GM18499 (cell line): Measurements from ENCODE around the gene RIN2.
"Not testable (repeated sequence)": the region's sequence is repeated elsewhere in the genome, so short reads cannot be mapped to it uniquely, and the experiment has no call there.

Source experiments
- ATAC-seq: cut with Tn5 transposase; IDR thresholded peaks from one replicate; pipeline ENCODE4 v1.9.1; 2021; ENCODE audit warnings: moderate number of reproducible peaks; ENCODE audit not compliant: insufficient read depth, unreplicated experiment

Gene RIN2

DNA sequence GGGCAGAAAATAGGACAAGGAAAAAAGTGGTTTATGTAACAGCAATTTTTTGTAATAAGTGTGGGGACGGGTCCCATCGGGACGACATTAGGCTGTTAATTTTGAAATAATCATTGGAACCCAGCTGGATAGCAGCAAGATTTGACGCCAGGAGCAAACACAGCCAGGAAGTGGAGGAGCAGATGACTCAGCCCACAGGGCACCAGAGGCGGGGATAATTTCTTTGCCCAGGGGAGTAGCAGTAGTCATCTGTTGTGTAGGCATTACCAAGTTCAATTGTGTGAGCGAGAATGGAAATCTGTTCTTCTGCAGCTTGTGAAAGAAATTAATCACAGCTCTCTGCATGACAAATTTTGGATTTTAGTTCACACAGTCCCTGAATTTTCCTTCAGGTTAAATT, 22.6 kb upstream of the RIN2 start:
- no peak for ATAC-seq

DNA sequence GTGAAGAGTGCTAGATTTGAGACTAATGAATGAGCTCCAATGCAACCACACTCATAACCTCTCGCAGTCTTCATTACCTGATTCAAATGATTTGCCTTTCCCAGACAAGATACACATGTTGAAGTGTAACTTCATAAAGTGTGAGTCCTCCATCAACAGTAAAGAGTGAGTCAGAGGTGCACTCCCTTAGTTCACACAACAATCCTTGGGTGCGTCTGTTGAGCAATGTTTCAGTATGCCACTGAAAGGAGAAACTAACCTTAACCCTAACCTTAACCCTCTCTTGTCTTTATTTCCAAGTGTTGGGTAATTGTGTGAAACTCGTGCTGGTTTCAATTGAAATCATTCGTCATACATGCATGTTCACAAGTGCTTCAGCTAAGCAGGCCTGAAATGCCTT, 21.0 kb upstream of the RIN2 start:
- ATAC-seq: no peak

DNA sequence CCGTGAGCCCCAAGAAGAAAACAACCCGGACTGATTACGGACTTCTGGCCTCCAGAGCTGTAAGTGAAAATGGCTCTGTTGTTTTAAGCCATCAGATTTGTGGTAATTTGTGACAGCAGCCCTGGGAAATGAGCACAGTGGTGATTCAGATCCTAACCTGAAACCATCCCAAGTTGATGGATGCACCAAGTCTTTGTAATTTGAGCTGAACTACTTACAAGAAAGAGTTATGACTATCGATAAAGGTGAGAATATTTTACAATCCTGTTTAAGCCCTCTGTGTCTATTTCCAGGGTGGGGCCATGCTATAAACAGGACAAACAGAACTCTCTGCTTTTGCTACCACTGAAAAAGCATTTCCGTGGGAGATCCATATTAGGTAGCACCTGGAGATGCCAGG, 19.1 kb upstream of the RIN2 start:
- no peak for ATAC-seq

DNA sequence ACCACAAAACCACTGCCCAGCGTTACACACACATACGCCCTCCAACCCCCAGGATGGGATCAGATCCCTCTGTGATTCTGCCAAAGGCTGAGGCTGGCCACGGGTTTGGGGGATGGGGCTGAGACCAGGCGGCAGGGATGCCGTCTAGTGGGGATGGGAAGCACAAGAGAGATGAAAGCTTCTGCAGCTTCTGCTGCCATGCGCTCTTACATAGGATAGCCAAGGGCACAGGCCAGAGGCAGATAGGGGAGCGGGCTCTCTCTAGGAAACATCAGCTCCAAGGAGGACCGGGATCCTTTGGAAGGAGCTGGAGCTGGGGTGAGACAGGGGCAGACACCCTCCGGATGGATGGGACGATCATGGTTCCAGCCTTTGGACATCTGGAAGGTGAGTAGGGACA, 18.7 kb upstream of the RIN2 start:
- no peak for ATAC-seq

DNA sequence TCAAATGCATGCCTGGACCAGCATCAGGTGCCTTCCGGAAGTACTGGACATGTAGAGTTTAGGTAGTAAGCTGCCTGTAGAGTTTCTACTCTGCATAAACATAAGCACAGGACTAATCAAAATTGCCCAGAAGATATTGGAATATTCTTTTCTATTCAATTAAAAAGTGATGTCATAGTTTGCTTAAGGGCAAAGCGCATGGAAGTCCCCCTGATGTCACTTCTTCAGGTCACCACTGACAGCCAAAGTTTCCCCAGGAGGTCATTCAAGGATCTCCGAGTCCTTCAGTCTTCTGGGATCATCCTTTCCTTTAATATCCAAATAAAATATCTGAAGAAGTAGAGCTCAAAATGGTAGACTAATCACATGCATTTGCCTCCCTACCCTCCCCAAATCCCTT, 17.5 kb upstream of the RIN2 start:
- no peak for ATAC-seq

DNA sequence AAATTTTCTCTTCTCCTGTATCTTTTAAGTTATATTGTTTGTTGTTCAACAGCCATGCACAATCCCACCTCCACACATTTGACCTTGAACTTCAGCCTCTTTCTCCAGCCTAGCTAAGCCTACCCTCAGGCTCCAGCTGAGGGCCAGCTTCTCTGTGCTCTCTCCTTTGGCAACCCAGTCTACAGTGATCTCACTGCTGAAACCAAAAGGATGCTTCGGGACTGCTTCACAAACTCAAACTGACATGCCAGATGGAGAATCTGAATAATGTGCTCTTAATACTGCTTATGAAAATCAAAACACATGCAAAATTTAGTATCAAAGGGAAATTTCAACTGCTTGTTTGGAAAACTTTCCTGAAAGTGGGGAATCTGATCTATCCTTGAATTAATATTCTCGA, 16.1 kb upstream of the RIN2 start:
- no peak for ATAC-seq

DNA sequence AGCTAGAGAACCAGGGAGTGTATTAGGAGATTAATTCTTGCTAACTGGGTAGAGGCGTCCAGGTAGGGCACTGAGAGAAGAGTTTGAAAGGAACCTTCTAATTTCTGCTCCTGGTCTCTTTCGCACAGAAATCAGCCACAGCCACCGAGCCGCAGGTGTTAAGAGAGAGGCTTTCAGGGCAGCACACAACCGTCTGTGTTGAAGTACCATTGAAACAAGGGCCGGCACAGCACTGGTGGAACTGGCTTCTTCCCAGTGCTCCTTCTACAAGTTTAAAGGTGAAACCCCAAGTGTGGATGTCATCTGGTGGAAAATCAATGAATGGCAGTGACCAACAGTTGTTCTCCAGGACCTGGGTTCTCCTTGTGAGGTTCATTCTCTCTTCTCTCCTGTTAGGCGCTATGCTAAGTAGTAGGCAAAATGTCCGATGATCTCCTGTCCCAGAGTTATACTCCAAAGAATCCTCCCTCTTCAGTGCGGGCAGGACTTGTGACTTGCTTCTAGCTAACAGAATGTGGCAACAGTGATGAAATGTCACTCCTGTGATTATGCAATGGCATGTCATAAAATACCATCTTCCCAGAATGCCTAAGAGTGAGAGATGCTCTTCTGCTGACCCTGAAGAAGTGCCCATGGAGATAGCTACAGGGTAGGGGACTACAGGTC, 15.0 kb upstream of the RIN2 start:
- no peak for ATAC-seq

DNA sequence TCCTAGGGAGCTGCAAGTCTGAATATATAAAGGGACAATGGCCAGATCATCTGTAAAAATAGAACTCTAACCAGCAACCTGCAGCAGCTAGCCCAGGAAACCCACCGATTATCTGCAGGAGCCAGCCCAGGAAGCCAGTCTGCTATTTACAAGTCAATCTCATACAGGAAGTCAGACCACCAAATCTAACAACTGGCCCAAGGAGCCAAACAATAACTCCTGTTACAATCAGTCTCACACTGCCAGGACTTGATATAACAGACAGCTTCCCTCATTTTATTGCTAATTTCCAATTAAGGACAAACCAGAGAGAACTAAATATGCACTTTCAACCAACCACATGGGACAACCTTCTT, 14.4 kb upstream of the RIN2 start:
- ATAC-seq: no peak

DNA sequence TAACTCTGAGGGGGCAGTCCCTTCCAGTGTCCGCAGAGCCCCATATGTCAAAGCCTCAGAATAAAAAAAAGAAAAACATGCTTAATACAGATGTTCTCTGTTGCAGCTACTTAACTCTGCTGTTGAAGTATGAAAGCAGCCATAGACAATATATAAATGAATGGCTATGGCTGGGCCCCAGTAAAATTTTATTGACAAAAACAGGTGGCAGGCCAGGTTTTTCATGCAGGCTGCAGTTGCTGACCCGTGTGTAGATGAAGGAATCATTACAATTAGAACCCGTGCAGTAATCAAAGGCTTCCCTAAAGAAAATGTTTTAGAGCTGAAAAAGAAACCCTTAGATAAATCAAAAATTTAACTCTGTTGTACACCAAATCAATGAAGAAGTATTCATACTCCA, 13.0 kb upstream of the RIN2 start:
- ATAC-seq: no peak

DNA sequence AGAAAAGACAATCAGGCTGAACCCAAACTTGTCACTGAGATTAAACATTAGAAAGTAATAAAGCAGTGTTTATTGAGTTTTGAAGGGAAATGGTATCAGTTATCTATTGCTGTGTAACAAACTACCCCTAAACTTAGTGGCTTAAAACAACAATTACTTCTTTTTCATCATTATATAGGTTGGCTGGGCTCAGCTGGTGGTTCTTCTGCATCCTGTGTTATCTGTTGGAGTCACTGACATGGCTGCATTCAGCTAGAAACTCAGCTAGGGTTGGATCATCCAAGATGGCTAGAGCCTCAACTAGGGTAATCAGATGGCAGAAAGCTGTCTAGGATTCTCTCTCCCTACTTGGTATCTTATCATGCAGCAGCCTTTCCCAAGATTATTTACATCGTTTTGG, 12.5 kb upstream of the RIN2 start:
- no peak for ATAC-seq

DNA sequence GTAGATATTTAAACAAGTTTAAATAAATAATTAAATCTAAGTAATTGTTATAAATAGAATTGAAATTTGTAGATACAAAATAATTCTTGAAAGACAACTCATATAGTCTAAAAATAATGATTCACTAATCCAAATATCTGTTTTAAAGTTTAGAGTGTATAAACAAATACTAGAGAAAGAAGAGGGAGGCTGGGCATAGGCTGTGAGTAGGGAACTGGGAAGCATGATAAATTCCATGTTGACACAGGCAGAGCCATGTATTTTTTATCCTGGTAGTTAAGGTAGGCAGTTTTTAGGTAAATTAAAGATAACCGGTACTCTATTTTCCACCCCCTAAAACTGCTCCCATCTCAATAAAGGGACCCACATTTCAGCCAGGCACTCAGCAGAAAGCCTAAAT, 11.7 kb upstream of the RIN2 start:
- ATAC-seq: no peak

DNA sequence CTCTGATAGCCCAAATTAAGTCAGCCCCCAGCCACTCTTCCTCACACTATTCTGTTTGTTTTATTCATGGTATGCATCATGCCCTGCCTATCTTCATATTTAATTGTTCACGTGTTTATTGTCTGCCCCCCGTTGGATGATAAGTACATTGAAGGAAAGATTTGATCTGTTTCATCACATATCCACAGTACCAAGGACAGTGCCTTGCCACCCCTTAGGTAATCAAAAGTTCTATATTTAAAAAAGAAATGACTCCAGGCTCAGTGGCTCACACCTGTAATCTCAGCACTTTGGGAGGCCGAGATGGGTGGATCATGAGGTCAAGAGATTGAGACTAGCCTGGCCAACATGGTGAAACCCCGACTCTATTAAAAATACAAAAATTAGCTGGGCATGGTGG, 10.2 kb upstream of the RIN2 start:
- ATAC-seq: no peak

DNA sequence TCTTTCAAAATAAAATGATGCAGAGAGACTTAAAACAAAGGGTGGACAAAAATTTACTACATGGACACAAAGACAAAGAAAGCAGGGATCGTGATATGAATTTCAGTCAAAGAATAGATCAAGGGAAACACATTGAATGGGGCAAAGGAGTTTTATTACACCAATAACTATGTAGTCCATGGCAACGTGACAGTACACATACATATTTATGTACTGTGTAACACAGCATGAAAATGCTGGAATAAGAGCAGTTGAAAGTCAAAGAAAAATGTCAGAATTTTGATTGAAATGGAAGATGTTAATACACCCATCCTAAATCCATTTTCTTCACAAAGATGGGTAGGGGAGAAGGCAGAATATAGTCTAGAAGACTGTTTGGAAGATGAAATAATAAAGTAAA, 9.4 kb upstream of the RIN2 start:
- no peak for ATAC-seq

DNA sequence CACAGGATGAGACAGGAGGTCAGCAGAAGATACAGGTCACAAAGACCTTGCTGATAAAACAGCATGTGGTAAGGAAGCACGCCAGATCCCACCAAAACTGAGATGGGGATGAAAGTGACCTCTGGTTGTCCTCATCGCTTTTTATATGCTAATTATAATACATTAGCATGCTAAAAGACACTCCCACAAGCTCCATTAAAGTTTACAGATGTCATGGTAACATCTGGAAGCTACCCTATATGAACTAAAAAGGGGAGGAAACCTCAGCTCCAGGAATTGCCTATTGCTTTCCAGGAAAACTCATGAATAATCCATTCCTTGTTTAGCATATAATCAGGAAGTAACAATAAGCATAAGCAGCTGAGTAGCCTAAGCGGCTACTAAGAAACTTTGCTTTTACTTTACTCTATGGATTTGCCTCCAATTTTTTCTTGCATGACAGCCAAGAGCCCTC, 8.4 kb upstream of the RIN2 start:
- no peak for ATAC-seq

DNA sequence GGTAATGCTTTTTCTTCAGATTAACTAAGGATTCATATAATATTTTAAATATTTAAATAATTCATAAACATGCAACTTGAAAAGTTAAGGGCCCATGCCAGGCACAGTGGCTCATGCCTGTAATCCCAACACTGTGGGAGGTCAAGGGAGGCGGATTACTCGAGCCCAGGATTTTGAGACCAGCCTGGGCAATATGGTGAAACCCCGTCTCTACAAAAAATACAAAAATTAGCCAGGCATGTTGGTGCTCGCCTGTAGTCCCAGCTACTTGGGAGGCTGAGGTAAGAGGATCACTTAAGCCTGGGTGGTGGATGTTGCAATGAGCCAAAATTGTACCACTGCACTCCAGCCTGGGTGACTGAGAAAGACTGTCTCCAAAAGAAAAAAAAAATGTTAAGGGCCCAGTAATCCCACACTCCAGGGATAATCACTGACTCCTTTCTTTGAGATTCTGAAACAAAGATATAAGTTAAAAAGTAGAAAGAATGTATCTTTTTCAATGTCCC, 7.9 kb upstream of the RIN2 start:
- no peak for ATAC-seq

DNA sequence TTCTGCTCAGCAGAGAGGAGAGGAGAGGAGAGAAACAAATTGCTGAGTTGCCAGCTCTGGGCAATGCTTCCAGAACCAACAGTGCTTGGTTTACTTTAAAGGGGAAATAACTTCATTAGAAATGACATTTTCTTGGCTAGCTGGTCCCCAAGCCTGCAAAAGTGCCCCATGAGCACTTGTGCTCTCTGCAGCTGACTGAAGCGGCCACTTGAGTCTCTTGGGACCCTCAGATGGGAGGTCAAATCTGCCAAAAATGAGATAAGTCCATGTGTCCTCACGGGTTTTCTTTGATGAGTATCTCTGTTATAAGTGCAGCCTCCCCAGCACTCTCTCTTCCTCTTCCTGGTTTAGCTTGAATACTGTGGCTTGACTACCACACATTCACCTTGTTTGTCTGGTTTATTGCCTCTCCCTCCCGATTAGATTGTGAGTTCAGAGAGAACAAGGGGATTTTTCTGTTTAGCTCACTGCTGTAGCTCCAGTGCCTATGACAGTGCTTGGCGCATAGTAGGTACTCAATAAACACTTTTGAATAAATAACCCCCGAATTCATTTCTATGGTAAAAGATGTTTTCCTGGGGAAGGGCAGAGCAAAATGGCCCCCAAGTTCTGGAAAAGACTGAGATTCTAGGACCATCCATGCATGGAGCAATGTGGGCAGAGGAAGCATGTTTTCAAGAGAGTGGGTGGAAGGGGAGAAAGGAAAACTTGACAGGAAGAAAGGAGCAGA, 7.0 kb upstream of the RIN2 start:
- no peak for ATAC-seq

DNA sequence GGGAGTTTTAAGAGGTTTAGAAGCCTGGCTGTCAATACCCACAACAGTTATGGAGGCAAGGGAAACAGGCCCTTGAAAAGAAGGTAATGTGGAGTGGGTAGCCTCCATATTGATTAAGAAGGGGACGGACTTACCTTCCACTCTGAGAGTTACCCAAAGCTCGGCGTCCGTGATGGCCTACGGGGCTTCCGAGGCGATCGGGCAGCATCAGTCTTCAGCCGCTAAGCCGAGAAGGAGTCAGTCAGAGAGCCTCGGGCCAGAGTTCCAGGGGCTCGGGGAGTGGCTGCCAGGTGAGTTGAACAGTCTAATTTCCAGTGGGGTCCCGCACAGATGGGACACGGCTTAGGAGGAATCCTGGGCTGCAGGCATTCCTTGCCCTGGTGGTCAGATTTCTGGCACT, 3.9 kb upstream of the RIN2 start:
- ATAC-seq: not testable (repeated sequence)

DNA sequence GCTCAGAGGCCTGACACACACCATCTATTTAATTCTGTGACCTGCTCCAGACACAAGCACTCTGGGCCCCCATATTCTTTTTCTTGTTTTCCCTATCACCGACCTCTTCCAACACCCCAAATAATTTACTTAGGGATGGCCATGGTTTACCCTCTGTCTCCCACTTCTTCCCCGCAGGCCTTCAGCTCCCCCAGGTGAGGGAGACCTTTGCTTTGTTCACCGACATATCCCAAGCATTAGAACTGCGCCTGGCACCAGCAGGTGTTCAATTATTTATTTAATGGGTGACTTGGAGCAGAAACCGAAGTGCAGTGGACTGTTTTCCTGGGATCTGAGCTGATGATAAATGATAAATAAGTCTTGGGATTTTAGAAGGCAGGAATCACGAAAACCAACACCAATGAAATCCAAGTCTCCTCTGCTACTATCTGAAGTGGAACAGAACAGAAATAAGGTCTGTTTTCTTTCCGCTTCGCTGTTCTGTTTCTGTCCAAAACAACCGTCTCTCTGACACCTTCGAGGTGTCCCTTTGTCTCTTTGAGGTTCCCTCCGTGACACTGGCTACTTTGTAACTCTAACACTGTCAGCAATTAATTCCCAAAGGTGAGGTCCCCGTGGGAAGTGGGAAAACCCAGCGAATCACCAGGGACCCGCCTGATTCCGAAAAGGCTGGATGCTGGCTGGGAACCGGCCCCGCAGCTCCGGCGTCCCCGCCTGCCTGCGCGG, 1.1 kb upstream of the RIN2 start:
- ATAC-seq: no peak

DNA sequence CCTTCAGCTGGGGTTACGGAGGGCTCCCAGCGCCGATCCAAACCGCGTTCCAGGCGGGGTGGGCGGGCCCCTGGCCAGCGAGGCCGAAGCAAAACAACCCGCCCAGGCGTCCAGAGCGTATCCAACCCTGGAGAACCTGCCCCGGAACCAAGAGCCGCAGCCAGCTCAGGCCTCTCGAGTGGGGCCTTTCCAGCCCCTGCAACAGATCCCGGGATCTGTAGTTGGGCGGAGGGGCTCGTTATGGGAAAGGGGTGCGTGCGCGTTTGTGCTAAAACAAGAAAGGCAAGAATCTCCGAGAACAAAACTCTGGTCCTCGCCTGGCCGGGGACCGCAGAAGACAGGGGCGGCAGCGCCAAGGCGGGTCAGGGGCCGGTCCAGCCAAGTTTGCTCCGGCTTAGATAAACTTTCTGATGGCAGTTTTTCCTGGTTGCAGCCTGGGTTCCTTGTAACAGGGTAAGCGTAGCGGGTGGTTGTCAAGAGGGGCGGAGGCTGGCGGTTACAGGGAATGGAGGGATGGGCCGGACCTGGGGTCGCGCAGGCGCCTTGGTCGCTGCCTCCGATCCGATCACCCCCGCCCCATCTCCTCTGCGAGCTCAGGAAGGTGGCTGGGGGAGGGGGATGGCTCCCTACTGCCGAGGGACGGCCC, 448 bp upstream of the RIN2 start:
- ATAC-seq: no peak

DNA sequence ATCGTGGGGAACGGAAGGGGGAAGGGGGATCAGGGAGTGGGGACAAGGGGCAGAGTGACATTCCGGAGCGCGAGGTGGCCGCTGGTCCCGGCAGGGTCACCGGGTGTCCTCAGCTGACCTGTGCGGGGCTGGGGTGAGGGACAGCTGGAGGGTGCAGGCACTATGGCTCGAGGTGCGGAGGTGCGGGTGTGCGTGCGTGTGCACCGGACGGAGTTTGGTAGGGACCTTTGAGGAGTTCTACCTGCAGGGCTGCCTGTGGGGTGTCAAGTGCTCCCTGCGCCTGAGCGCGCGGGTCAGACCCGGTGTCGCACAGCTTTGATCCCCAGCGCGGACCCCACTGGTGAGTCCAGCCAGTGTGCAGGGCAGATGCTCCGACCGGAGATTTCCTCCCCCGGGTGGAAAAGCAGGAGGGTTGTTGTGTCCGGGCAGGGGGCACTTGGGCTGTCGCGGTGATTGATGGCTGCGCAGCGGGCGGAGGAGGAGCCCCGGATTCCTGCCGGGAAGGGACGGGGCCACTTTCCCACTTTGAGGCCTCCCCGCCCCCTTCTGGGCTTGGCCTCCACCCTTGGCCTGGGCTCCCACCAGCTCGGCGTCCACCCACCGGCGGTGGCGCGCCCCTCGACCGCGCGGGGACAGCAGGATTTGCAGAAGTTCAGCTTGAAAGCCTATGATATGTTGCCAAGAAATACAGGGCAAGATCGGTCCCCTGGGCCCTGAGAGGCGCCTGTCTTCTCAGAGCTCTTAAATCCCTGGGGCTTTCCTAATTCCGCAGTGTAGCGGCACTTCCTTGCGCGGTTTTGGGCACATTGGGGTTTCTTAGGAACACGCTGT, 658 bp downstream of the RIN2 start:
- ATAC-seq: no peak
